Mucosa of stomach (tissue), 1 donor: ENCODE measurements around the gene PCSK5.

ENCODE experiments used
- H3K27me3 ChIP-seq: one replicate; pipeline ENCODE4 v1.7.0; 2013; ENCODE audit warnings: mild to moderate bottlenecking, low read length; ENCODE audit not compliant: control insufficient read depth, insufficient read depth
- H3K36me3 ChIP-seq: one replicate; pipeline ENCODE4 v1.7.0; 2013; ENCODE audit warnings: low read length; ENCODE audit not compliant: control insufficient read depth, insufficient read depth
- H3K4me1 ChIP-seq: one replicate; pipeline ENCODE4 v1.7.0; 2013; ENCODE audit warnings: mild to moderate bottlenecking, low read length; ENCODE audit not compliant: control insufficient read depth, insufficient read depth
- H3K4me3 ChIP-seq: one replicate; pipeline ENCODE4 v1.7.0; 2013; ENCODE audit warnings: low read length
- H3K9ac ChIP-seq: one replicate; pipeline ENCODE4 v1.7.0; 2013; ENCODE audit warnings: mild to moderate bottlenecking, low read length, moderate library complexity
- H3K9me3 ChIP-seq: one replicate; pipeline ENCODE4 v1.7.0; 2013; ENCODE audit warnings: mild to moderate bottlenecking, low read length, moderate library complexity; ENCODE audit not compliant: control insufficient read depth
- donor health status: Pancreatic carcinoma.

The PCSK5 gene

GRCh38 chr9:76027861-76028260 is 137.4 kb downstream of the PCSK5 start:
- Histone ChIP-seq H3K4me1 (no peaks in the 10 kb centered on the region), H3K36me3 (no peaks in the 10 kb centered on the region), H3K4me3 (no peak overlapping the region), H3K9ac (no peak overlapping the region), H3K27me3 (no peaks in the 10 kb centered on the region), H3K9me3 (no peaks in the 10 kb centered on the region)

DNA sequence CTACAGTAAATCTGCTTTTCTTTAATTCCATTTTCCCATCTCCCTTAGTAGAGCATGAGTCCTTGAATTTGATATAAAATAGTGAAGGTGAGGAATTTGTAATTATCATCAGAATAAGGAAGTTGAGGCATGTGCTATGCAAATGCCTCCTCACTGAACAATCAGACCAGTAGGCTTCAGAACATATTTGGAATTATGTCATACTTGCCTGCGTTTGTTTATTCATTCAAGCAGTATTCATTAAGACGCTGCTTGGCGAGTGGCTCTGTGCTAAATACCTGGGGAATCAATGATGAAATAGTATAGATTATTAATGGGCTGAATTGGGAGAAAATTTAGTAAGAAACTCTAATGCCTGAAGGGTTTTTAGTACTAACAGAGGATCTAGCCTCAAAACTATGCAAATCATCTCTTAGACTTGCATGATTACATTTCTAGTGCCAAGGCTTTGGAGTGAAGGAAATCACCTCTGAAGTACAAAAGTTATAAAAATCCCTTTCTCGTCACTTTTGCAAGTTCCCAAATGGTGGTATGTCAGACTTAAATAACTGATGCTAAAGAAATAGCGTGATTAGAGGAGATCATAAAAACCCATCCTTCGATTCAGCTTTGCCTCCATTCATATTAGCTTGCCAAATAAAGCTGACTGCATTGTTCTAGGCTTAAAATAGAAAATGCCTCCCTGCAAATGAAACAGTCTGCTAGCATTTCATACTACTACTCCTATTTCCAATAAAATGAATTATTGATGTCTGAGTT is 141.7 kb downstream of the PCSK5 start:
- no peaks in the 10 kb centered on the region for H3K9me3 ChIP-seq

GRCh38 chr9:76032797-76033373 is 142.4 kb downstream of the PCSK5 start:
- Histone ChIP-seq H3K4me3 (no peak overlapping the region), H3K36me3 (no peaks in the 10 kb centered on the region), H3K27me3 (no peaks in the 10 kb centered on the region), H3K4me1 (no peaks in the 10 kb centered on the region), H3K9me3 (no peaks in the 10 kb centered on the region), H3K9ac (no peak overlapping the region)

More for the DNA sequence above, 141.7 kb downstream of the PCSK5 start:
- H3K27me3 ChIP-seq = no peaks in the 10 kb centered on the region
- H3K9ac ChIP-seq = no peak overlapping the region
- H3K4me1 ChIP-seq = no peaks in the 10 kb centered on the region
- no peaks in the 10 kb centered on the region for H3K36me3 ChIP-seq
- H3K4me3 ChIP-seq = no peak overlapping the region

- no peaks in the 10 kb centered on the region for H3K27me3 ChIP-seq
- H3K4me1 ChIP-seq = no peaks in the 10 kb centered on the region
- H3K36me3 ChIP-seq = no peaks in the 10 kb centered on the region
- no peak overlapping the region for H3K4me3 ChIP-seq
- H3K9ac ChIP-seq = no peak overlapping the region
- no peaks in the 10 kb centered on the region for H3K9me3 ChIP-seq
Observed at GRCh38 chr9:76034049-76034448, 143.6 kb downstream of the PCSK5 start.

DNA sequence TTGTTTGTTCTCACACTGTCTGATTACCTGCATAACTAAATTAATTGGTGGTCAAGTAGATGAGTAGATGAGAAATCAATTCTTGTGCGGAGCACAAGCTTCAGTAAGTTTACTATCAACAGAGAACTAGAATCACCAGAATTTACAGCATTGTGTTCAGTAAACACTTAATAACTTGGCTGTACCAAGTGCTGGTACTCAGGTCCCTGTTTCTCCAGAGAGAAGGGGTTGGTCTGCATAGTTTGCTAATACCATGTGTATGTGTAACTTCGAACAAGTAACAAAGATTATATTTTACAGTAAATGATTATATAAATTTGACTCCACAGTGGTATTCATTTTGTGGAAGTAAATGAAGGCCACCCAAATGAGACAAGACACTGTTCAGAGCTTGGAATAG is 146.3 kb downstream of the PCSK5 start:
- Histone ChIP-seq H3K36me3 (no peaks in the 10 kb centered on the region), H3K27me3 (no peaks in the 10 kb centered on the region), H3K4me3 (no peak overlapping the region), H3K4me1 (no peaks in the 10 kb centered on the region), H3K9me3 (no peaks in the 10 kb centered on the region), H3K9ac (no peak overlapping the region)

GRCh38 chr9:76037587-76038225 is 147.2 kb downstream of the PCSK5 start:
- Histone ChIP-seq H3K9me3 (no peaks in the 10 kb centered on the region), H3K36me3 (no peaks in the 10 kb centered on the region), H3K4me3 (no peak overlapping the region), H3K4me1 (no peaks in the 10 kb centered on the region), H3K27me3 (no peaks in the 10 kb centered on the region), H3K9ac (no peak overlapping the region)

DNA sequence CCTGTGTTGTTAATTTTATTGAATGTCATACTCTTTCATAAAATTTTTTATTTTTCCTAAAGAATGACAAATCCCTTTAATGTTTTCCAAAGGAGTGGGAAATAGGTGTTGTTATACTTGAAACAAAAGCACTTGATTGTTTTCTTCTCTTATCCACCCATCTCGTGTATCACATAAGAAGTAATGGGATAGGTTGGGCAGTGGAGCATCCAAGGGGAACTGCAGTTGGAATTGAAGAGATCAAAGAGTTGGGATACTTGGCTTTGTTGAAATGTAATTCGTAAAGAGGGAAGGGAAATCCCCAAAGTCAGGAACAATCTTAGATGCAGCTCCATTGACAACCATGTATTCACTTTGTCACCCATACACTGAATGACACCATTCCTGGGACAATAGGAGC is 148.0 kb downstream of the PCSK5 start:
- Histone ChIP-seq H3K4me3 (no peak overlapping the region), H3K27me3 (no peaks in the 10 kb centered on the region), H3K9me3 (no peaks in the 10 kb centered on the region), H3K4me1 (no peaks in the 10 kb centered on the region), H3K36me3 (no peaks in the 10 kb centered on the region), H3K9ac (no peak overlapping the region)

DNA sequence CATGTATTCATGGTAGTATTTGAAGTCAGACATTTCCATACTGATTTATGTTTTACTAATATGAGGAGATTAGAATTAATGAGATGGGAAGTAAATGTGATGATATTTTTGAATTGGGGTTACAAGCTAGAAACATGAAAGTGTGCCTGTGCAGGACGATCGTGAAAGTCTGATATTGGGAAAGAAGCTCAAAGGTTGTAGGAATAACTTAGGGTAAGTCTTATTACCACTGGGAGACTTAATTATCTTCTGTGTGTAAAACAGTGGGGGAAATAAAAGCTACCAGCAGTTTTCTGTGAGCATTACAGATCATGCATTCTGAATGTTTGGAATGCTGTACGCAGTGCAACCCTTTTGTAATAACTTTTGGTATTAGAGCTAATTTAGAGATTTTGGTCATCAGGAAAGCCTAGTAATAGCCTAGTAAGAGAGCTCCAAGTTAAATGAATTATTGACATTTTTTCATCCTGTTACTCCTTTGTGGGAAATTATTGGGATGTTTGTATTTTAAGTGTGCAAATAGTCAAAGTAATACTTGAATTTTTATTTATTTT is 153.9 kb downstream of the PCSK5 start:
- Histone ChIP-seq H3K27me3 (no peaks in the 10 kb centered on the region), H3K4me3 (no peak overlapping the region), H3K9me3 (no peaks in the 10 kb centered on the region), H3K9ac (no peak overlapping the region), H3K36me3 (no peaks in the 10 kb centered on the region), H3K4me1 (peaks cover 6% of the 10 kb centered on the region)

DNA sequence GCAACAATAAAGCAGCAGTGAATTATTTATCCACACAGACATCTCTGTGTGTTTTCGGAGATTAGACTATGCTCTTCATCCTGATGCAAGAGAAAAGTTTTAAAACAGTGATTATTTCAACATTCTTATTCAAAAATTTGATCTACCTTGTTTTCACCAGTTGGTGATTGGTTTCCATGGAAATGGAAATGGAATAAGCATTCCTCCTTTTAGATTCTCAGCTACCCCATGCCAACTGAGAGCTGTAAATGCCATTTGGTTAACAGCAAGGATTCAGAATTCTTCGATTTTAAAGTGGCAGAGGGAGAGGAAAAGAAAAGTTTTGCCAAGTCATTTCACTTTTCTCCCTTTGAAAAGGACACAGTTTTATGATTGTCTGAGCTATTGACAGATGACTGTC is 154.7 kb downstream of the PCSK5 start:
- Histone ChIP-seq H3K9me3 (no peaks in the 10 kb centered on the region), H3K4me1 (peaks cover 6% of the 10 kb centered on the region), H3K4me3 (no peak overlapping the region), H3K9ac (no peak overlapping the region), H3K36me3 (no peaks in the 10 kb centered on the region), H3K27me3 (no peaks in the 10 kb centered on the region)

GRCh38 chr9:76049341-76049740 is 158.9 kb downstream of the PCSK5 start:
- Histone ChIP-seq H3K4me3 (no peak overlapping the region), H3K27me3 (no peaks in the 10 kb centered on the region), H3K4me1 (peaks cover 6% of the 10 kb centered on the region), H3K9me3 (no peaks in the 10 kb centered on the region), H3K36me3 (no peaks in the 10 kb centered on the region), H3K9ac (no peak overlapping the region)

DNA sequence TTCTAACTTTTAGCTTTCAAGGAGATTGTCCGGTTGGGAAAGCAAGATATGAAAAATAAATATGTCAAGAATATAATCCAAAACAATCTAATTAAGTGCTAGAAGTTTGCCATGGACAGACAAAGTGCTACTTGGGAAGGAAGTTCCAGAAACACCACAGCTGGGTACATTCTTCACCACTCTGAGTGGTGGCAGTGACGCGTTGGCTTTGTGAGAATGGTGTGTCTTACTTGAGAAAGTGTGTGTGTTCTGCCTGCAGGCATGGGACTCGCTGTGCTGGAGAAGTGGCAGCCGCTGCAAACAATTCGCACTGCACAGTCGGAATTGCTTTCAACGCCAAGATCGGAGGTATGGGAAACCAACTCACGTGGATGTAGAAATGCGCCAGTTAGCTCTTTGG is 177.2 kb downstream of the PCSK5 start:
- H3K27me3 ChIP-seq = no peaks in the 10 kb centered on the region
- no peak overlapping the region for H3K9ac ChIP-seq
- no peaks in the 10 kb centered on the region for H3K36me3 ChIP-seq
- H3K9me3 ChIP-seq = no peaks in the 10 kb centered on the region
- no peaks in the 10 kb centered on the region for H3K4me1 ChIP-seq
- no peak overlapping the region for H3K4me3 ChIP-seq

- H3K9me3 ChIP-seq = no peaks in the 10 kb centered on the region
- no peaks in the 10 kb centered on the region for H3K4me1 ChIP-seq
- no peak overlapping the region for H3K9ac ChIP-seq
- H3K27me3 ChIP-seq = no peaks in the 10 kb centered on the region
- no peak overlapping the region for H3K4me3 ChIP-seq
- no peaks in the 10 kb centered on the region for H3K36me3 ChIP-seq
Observed at GRCh38 chr9:76077537-76077936, 187.1 kb downstream of the PCSK5 start.
